Osteocyte (in vitro differentiated cells): ENCODE results near the gene BLVRB. TPM values are rescaled to one million over a fixed set of nuclear protein-coding genes. Genes with fewer than 3 reads are reported as not detected.

Source experiments
- DNase-seq: peaks from one replicate; pipeline ENCODE4 v3.0.0; 2021; ENCODE audit warnings: mixed read lengths; ENCODE audit not compliant: unreplicated experiment; ENCODE audit errors: extremely low spot score
- H3K27ac Mint-ChIP-seq: one replicate; pipeline ENCODE4 v1.8.0; 2021; ENCODE audit warnings: mild to moderate bottlenecking, mixed read lengths; ENCODE audit not compliant: unreplicated experiment
- H3K27me3 Mint-ChIP-seq: one replicate; pipeline ENCODE4 v1.8.0; 2021; ENCODE audit warnings: mixed read lengths; ENCODE audit not compliant: unreplicated experiment
- H3K36me3 Mint-ChIP-seq: one replicate; pipeline ENCODE4 v1.8.0; 2021; ENCODE audit warnings: mixed read lengths; ENCODE audit not compliant: unreplicated experiment
- H3K4me1 Mint-ChIP-seq: one replicate; pipeline ENCODE4 v1.8.0; 2021; ENCODE audit warnings: mixed read lengths; ENCODE audit not compliant: unreplicated experiment
- H3K4me3 Mint-ChIP-seq: one replicate; pipeline ENCODE4 v1.8.0; 2021; ENCODE audit warnings: mild to moderate bottlenecking, moderate library complexity, mixed read lengths; ENCODE audit not compliant: unreplicated experiment
- H3K9me3 Mint-ChIP-seq: one replicate; pipeline ENCODE4 v1.8.0; 2021; ENCODE audit warnings: mixed read lengths; ENCODE audit not compliant: unreplicated experiment
- CTCF ChIP-seq: fragments of 200-600 bp; sonication (generic); IDR thresholded peaks from 2 replicates; pipeline ENCODE4 v1.5.0; 2021; ENCODE audit warnings: antibody characterized with exemption, mild to moderate bottlenecking, moderate library complexity
- total RNA-seq: library from RNA; stranded (reverse); gene quantifications from 2 replicates; pipeline ENCODE4 v1.2.1, GENCODE V29; 2021

The BLVRB gene
- total RNA-seq, 1 donor from 2014 or later, result 45.6 TPM

DNA sequence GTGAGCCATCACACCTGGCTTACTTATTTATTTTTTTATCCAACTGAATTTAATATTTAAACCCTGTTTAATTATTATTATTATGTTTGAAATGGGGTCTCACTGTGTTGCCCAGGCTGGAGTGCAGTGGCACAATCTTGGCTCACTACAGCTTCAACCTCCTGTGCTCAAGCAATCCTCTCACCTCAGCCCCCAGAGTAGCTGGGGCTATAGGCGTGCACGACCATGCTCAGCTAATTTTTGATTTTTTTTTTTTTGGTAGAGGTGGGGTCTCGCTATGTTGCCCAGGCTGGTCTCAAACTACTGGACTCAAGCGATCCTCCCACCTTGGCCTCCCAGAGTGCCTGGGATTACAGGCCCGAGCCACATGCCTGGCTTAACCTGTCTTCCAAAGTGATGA is 33.8 kb upstream of the BLVRB start:
- DNase-seq, result no peak
- Mint-ChIP-seq H3K27ac (no peak overlapping the region), H3K36me3 (no peaks in the 10 kb centered on the region), H3K27me3 (peaks cover 35% of the 10 kb centered on the region), H3K9me3 (no peaks in the 10 kb centered on the region), H3K4me1 (no peaks in the 10 kb centered on the region), H3K4me3 (no peak overlapping the region)
- no peak for TF ChIP-seq CTCF

GRCh38 chr19:40497214-40497613 is 31.7 kb upstream of the BLVRB start:
- no peak for TF ChIP-seq CTCF

DNA sequence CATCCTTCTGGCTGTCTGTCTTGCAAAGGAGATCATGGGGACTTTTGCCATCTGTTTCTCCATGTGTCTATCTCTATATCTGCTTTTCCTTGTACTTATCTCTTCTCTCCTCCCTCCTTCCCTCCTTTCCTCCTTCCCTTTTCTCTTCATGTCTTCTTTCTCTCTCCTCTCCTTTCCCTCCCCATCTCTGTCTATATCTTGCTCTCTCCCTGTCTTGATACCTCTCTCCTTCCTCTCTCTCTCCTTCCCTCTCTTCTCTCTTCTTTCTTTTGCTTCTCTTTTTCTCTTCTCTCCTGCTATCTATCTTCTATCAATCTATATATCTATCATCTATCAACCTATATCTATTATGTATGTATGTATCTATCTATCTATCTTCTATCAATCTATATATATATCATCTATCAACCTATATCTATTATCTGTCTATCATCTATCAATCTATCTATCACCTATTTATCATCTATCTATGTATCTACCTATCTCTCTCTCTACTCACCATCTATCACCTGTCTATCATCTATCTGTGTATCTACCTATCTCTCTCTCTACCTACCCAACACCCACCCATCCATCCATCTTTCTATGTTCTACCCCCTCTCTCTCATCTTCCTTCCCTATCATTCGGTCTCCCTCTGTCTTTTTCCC is 28.8 kb upstream of the BLVRB start:
- H3K4me3 Mint-ChIP-seq, result no peak overlapping the region
- H3K27ac Mint-ChIP-seq, result no peak overlapping the region
- no peaks in the 10 kb centered on the region for H3K9me3 Mint-ChIP-seq
- no peak for TF ChIP-seq CTCF
- no peaks in the 10 kb centered on the region for H3K36me3 Mint-ChIP-seq
- no peaks in the 10 kb centered on the region for H3K4me1 Mint-ChIP-seq
- no peak for DNase-seq
- H3K27me3 Mint-ChIP-seq, result peaks cover 30% of the 10 kb centered on the region

More at GRCh38 chr19:40497214-40497613, 31.7 kb upstream of the BLVRB start:
- H3K9me3 Mint-ChIP-seq, result no peaks in the 10 kb centered on the region
- H3K27ac Mint-ChIP-seq, result no peak overlapping the region
- H3K4me3 Mint-ChIP-seq, result no peak overlapping the region
- H3K27me3 Mint-ChIP-seq, result peaks cover 30% of the 10 kb centered on the region
- no peaks in the 10 kb centered on the region for H3K36me3 Mint-ChIP-seq
- H3K4me1 Mint-ChIP-seq, result no peaks in the 10 kb centered on the region
- DNase-seq, result no peak

DNA sequence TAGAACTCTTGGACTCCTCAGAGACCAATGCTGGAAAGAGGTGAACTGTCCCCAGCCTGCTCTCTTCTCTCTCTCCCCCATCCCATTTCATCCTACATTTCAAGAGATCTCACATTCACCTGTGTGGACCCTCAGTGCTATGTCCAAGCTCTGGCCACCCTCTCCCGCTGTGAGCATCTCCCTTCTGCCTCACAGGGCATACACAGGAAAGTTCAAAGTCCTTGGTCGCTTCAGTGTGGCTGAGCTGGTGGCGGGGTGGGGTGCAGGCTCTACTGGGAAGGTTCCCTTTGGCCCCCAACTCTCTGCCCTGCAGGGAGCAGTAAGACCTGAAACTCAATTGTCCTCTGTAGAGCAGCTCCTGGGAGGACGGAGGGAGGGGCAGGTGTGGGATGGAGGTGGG is 28.2 kb upstream of the BLVRB start:
- H3K27ac Mint-ChIP-seq, result no peak overlapping the region
- no peaks in the 10 kb centered on the region for H3K9me3 Mint-ChIP-seq
- no peak overlapping the region for H3K4me3 Mint-ChIP-seq
- DNase-seq, result no peak
- H3K4me1 Mint-ChIP-seq, result no peaks in the 10 kb centered on the region
- no peak for TF ChIP-seq CTCF
- no peaks in the 10 kb centered on the region for H3K36me3 Mint-ChIP-seq
- peaks cover 30% of the 10 kb centered on the region for H3K27me3 Mint-ChIP-seq

DNA sequence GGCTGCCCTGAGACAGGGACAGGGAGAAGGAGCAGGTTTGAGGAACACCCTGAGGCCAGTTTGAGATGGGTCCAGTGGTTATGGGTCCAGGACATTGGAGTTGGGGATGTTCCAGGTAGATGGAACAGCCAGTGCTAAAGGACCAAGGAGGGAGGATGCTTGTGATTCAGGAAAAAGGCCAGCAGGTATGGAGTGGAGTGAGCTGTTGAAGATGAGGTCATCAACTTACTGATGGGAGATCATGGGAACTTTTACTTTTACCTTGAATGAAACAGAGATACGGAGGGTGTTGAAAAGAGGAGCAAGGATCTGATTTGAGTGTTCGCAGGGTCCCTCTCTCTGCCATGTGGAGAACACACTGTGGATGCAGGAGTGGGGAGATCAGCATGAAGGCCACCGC is 26.7 kb upstream of the BLVRB start:
- no peak for DNase-seq

More for the DNA sequence above, 26.7 kb upstream of the BLVRB start:
- H3K27ac Mint-ChIP-seq, result no peak overlapping the region
- no peaks in the 10 kb centered on the region for H3K36me3 Mint-ChIP-seq
- H3K4me3 Mint-ChIP-seq, result no peak overlapping the region
- H3K4me1 Mint-ChIP-seq, result peaks cover 5% of the 10 kb centered on the region
- peaks cover 36% of the 10 kb centered on the region for H3K27me3 Mint-ChIP-seq
- no peaks in the 10 kb centered on the region for H3K9me3 Mint-ChIP-seq
- TF ChIP-seq CTCF, result no peak
